Measurements from ENCODE around the gene FAM53A.

Gene FAM53A

DNA sequence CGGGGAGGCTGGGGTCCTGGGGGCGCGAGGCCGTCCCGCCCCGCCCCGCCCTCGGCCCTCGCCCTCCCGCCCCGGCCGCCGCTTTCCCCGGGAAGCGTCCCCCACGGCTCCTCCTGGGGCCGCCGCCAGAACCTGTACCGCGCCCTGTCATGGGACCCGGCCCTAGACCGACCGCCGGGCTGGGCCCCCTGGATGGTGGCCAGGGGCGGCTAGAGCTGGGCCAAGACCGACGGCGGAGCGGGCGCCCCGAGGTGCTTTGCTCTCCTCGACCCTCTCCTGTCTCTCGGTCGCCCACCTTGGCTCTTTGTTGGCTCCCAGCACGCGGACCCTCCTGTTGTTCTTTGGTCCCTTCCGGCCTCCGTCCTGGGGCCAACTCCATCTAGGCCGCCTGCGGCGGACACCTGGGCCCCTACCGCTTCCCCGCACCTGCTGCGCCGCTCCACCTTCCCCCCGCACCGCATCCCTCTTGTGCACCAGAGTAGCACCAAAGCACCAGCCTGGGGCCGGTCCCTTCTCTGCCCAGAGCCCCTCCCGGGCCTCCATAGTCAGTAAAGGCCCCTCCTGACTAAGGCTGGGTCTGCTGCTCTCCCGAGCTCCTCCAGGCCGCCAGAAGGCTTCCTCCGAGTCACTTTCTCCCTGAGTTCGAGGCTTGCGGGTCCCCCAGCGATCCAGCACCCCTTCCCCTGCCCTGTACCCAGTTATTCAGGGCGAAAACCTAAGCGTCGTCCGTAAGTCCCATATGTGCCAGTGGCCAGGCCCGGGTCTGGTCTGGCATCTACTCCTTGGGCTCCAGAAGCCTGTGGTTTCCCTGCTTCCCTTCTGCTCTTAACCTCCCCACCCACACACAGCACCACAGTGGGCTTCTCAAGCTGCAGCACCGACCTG, 37.8 kb upstream of the FAM53A start:
- no peak for TF ChIP-seq CTCF (IDR thresholded peaks at IDR 0.05)
- peak overlapping the region; percentile 53 for H3K27ac Mint-ChIP-seq
- H3K4me1 Mint-ChIP-seq, result peaks cover 49% of the 10 kb centered on the region
- peak overlapping the region; percentile 96 for H3K4me3 Mint-ChIP-seq
- H3K27me3 Mint-ChIP-seq (ENCODE audit: low read depth, poor library complexity), result no peaks in the 10 kb centered on the region
- peaks cover 17% of the 10 kb centered on the region for H3K36me3 Mint-ChIP-seq (ENCODE audit: low read depth)
- DNase-seq, result no peak
- H3K9me3 Mint-ChIP-seq, result no peaks in the 10 kb centered on the region

DNA sequence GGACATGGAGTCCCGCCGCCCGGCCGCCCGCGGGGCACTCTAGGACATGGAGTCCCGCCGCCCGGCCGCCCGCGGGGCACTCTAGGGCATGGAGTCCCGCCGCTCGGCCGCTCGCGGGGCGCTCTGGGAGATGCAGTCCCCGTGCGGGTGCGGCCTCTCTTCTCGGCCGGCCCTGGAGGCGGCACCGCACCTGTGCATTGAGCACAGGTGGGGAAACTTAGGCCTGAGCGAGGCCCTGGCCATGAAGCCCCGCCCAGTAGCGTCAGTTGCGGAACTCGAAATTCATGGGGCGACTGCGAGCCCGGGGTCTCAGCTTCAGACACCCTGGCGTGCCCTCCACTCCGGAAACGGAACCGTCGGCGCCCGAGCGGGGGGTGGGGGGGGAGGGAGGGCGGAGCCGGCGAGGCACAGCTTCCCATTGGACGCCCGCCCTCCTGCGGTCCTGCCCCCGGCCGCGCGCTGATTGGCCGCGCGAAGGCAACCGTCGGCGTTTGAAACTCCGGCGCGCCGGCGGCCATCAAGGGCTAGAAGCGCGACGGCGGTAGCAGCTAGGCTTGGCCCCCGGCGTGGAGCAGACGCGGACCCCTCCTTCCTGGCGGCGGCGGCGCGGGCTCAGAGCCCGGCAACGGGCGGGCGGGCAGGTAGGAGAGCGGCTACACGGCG, 37.0 kb upstream of the FAM53A start, which contains the start of the genes TACC3 and TMEM129:
TACC3 (plus strand) TSS at position 519 of the 663 bp plus-strand sequence. CDS start 1,901 bp downstream, outside the sequence.
TMEM129 (minus strand) TSS at position 321 of the 663 bp plus-strand sequence. CDS start 486 bp downstream, outside the sequence.
- DNase-seq, result peak; percentile 90
- Mint-ChIP-seq H3K27me3 (ENCODE audit: low read depth, poor library complexity) (no peaks in the 10 kb centered on the region), H3K4me1 (peaks cover 43% of the 10 kb centered on the region), H3K27ac (peak within 1 kb of the TSS; percentile 91), H3K9me3 (no peaks in the 10 kb centered on the region), H3K4me3 (peak within 1 kb of the TSS; percentile 96), H3K36me3 (ENCODE audit: low read depth) (peaks cover 10% of the 10 kb centered on the region)
- TF ChIP-seq CTCF (IDR thresholded peaks at IDR 0.05), result no peak

DNA sequence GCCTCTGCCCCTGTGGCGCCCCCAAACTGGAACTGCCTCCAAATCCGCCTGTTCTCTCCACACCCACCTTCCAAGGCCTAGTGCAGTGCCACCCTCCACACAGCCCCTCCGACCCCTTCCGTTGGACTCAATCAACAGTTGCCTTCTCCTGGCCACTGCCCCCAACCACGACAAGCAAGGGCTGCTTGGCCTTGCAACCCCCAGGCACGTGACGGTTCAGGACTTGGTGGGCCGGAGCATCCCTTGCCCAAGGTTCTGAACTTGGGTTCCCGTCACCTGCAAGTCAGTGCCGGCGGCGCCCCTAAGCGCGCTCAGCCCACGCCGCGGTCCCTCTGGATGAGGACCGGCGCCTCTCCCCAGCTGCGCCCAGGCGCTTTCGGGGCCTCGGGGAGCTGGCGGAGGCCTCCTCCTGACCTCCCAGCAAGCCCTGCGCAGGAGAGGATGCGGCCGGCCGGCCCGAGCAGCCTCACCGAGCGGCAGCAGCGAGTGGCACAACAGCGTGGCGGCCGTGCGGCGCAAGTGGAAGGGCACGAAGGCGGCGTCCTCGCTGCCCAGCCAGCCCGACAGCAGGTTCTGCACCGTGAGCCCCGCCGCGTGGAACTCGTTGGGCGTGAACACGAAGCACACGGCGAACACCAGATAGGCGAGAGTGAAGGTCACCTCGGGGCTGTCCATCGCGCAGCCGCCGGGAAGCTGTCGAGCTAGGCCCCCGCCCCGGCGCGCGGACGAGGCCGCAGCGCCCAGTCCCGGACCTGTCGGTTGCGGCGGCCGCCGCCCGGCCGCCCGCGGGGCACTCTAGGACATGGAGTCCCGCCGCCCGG, 36.3 kb upstream of the FAM53A start:
- peak; percentile 68 for DNase-seq
- H3K27me3 Mint-ChIP-seq (ENCODE audit: low read depth, poor library complexity), result no peaks in the 10 kb centered on the region
- peak overlapping the region; percentile 88 for H3K4me3 Mint-ChIP-seq
- no peak for TF ChIP-seq CTCF (IDR thresholded peaks at IDR 0.05)
- H3K4me1 Mint-ChIP-seq, result peaks cover 47% of the 10 kb centered on the region
- peak overlapping the region; percentile 91 for H3K27ac Mint-ChIP-seq
- H3K9me3 Mint-ChIP-seq, result no peaks in the 10 kb centered on the region
- peaks cover 8% of the 10 kb centered on the region for H3K36me3 Mint-ChIP-seq (ENCODE audit: low read depth)

GRCh38 chr4:1718095-1718850, 34.2 kb upstream of the FAM53A start:
- Mint-ChIP-seq H3K36me3 (ENCODE audit: low read depth) (no peaks in the 10 kb centered on the region), H3K4me3 (peak overlapping the region; percentile 66), H3K9me3 (no peaks in the 10 kb centered on the region), H3K27me3 (ENCODE audit: low read depth, poor library complexity) (no peaks in the 10 kb centered on the region), H3K4me1 (peaks cover 56% of the 10 kb centered on the region), H3K27ac (no peak overlapping the region)
- no peak for DNase-seq
- TF ChIP-seq CTCF (IDR thresholded peaks at IDR 0.05), result no peak

Measured in nephron progenitor cell (in vitro differentiated cells).